Urinary bladder (tissue), 4 donors: ENCODE results near the gene TOP2A. TPM values are rescaled to one million over a fixed set of nuclear protein-coding genes. Genes with fewer than 3 reads are reported as not detected.
A peak's percentile ranks its signal among the peaks of the same experiment; 100 is the strongest.

Source experiments
- DNase-seq: peaks from one replicate; pipeline ENCODE4 v3.0.0-alpha.2; 2015; ENCODE audit errors: extremely low spot score
- H3K27ac ChIP-seq: one replicate; pipeline ENCODE4 v1.5.1; 2013; ENCODE audit warnings: low read depth, mild to moderate bottlenecking, moderate library complexity
- H3K36me3 ChIP-seq: one replicate; pipeline ENCODE4 v1.6.1; 2013; ENCODE audit warnings: mild to moderate bottlenecking, moderate library complexity; ENCODE audit not compliant: insufficient read depth
- H3K4me1 ChIP-seq: one replicate; pipeline ENCODE4 v1.6.1; 2013; ENCODE audit warnings: mild to moderate bottlenecking, moderate library complexity; ENCODE audit not compliant: insufficient read depth
- H3K4me3 ChIP-seq: one replicate; pipeline ENCODE4 v1.5.1; 2013; ENCODE audit warnings: low read depth, low read length
- WGBS: extraction: QIAGEN DNeasy Blood & Tissue Kit; methylation state at CpG from one replicate; pipeline ENCODE4 v1.1.7; 2013; 5-methylcytosine and 5-hydroxymethylcytosine counted together
- polyA plus RNA-seq: library from polyadenylated mRNA; stranded (reverse); fragments of 200-250 nt; gene quantifications from one replicate; pipeline ENCODE4 v1.2.3, GENCODE V29; 2013
- total RNA-seq: library from RNA; depleted of rRNA; stranded (reverse); fragments of >200 nt; gene quantifications from one replicate; pipeline ENCODE4 v1.2.3, GENCODE V29; 2014
- donor health status: healthy with polysubstance abuse.
- donor health status: healthy.

Gene TOP2A
- total and polyA plus RNA-seq, 2 donors, result 1.5 to 105 TPM

- no peaks in the 10 kb centered on the region for H3K4me1 ChIP-seq
- no peak overlapping the region for H3K4me3 ChIP-seq
- WGBS, result 77% methylated on average over 12 of the region's 12 CpGs
- no peak for DNase-seq
- H3K27ac ChIP-seq, result no peak overlapping the region
- no peaks in the 10 kb centered on the region for H3K36me3 ChIP-seq
Observed at GRCh38 chr17:40458851-40459482, 41.3 kb upstream of the TOP2A start.

- Histone ChIP-seq H3K4me3 (no peak overlapping the region), H3K36me3 (no peaks in the 10 kb centered on the region), H3K27ac (no peak overlapping the region), H3K4me1 (no peaks in the 10 kb centered on the region)
- DNase-seq, result no peak
- 28% methylated on average over 16 of the region's 16 CpGs for WGBS
Observed at GRCh38 chr17:40457964-40458791, 40.5 kb upstream of the TOP2A start.

GRCh38 chr17:40457369-40457768 is 39.7 kb upstream of the TOP2A start:
- peak overlapping the region; percentile 39 for H3K27ac ChIP-seq
- 91% methylated on average over 3 of the region's 3 CpGs for WGBS
- no peak for DNase-seq
- H3K4me3 ChIP-seq, result no peak overlapping the region
- H3K36me3 ChIP-seq, result no peaks in the 10 kb centered on the region
- no peaks in the 10 kb centered on the region for H3K4me1 ChIP-seq

GRCh38 chr17:40456396-40456951 is 38.8 kb upstream of the TOP2A start:
- no peaks in the 10 kb centered on the region for H3K36me3 ChIP-seq
- H3K27ac ChIP-seq, result no peak overlapping the region
- DNase-seq, result no peak
- no peaks in the 10 kb centered on the region for H3K4me1 ChIP-seq
- H3K4me3 ChIP-seq, result no peak overlapping the region
- 52% methylated on average over 16 of the region's 16 CpGs for WGBS

GRCh38 chr17:40454613-40454995 is 36.9 kb upstream of the TOP2A start:
- Histone ChIP-seq H3K4me1 (no peaks in the 10 kb centered on the region), H3K36me3 (no peaks in the 10 kb centered on the region), H3K27ac (no peak overlapping the region)

GRCh38 chr17:40453881-40454612 is 36.4 kb upstream of the TOP2A start:
- Histone ChIP-seq H3K4me3 (no peak overlapping the region), H3K36me3 (no peaks in the 10 kb centered on the region), H3K4me1 (no peaks in the 10 kb centered on the region), H3K27ac (peak overlapping the region; percentile 61)
- WGBS, result 89% methylated on average over 19 of the region's 19 CpGs
- DNase-seq, result no peak

More at GRCh38 chr17:40454613-40454995, 36.9 kb upstream of the TOP2A start:
- WGBS, result 77% methylated on average over 2 of the region's 2 CpGs
- no peak overlapping the region for H3K4me3 ChIP-seq
- DNase-seq, result no peak

- H3K4me1 ChIP-seq, result no peaks in the 10 kb centered on the region
- no peaks in the 10 kb centered on the region for H3K36me3 ChIP-seq
- DNase-seq, result no peak
- H3K27ac ChIP-seq, result no peak overlapping the region
- WGBS, result 86% methylated on average over 15 of the region's 15 CpGs
- no peak overlapping the region for H3K4me3 ChIP-seq
Observed at GRCh38 chr17:40452921-40453378, 35.3 kb upstream of the TOP2A start.

- no peak for DNase-seq
Observed at GRCh38 chr17:40452216-40452787, 34.6 kb upstream of the TOP2A start.

GRCh38 chr17:40451420-40451819 is 33.7 kb upstream of the TOP2A start:
- H3K27ac ChIP-seq, result no peak overlapping the region
- H3K36me3 ChIP-seq, result no peaks in the 10 kb centered on the region
- no peak overlapping the region for H3K4me3 ChIP-seq
- WGBS, result 12% methylated on average over 6 of the region's 6 CpGs
- H3K4me1 ChIP-seq, result no peaks in the 10 kb centered on the region
- DNase-seq, result no peak

More at GRCh38 chr17:40452216-40452787, 34.6 kb upstream of the TOP2A start:
- no peaks in the 10 kb centered on the region for H3K36me3 ChIP-seq
- WGBS, result 45% methylated on average over 7 of the region's 7 CpGs
- no peak overlapping the region for H3K27ac ChIP-seq
- no peaks in the 10 kb centered on the region for H3K4me1 ChIP-seq
- H3K4me3 ChIP-seq, result no peak overlapping the region

- H3K4me3 ChIP-seq, result no peak overlapping the region
- no peaks in the 10 kb centered on the region for H3K4me1 ChIP-seq
Observed at GRCh38 chr17:40450175-40450574, 32.5 kb upstream of the TOP2A start.

GRCh38 chr17:40448639-40449261 is 31.1 kb upstream of the TOP2A start:
- Histone ChIP-seq H3K4me1 (no peaks in the 10 kb centered on the region), H3K36me3 (no peaks in the 10 kb centered on the region)

More at GRCh38 chr17:40450175-40450574, 32.5 kb upstream of the TOP2A start:
- WGBS, result 81% methylated on average over 3 of the region's 3 CpGs
- Histone ChIP-seq H3K36me3 (no peaks in the 10 kb centered on the region), H3K27ac (no peak overlapping the region)
- no peak for DNase-seq

GRCh38 chr17:40448213-40448638 is 30.5 kb upstream of the TOP2A start:
- Histone ChIP-seq H3K36me3 (no peaks in the 10 kb centered on the region), H3K4me1 (no peaks in the 10 kb centered on the region), H3K27ac (peak overlapping the region; percentile 38), H3K4me3 (no peak overlapping the region)
- DNase-seq, result no peak
- 22% methylated on average over 8 of the region's 8 CpGs for WGBS

More at GRCh38 chr17:40448639-40449261, 31.1 kb upstream of the TOP2A start:
- Histone ChIP-seq H3K4me3 (no peak overlapping the region), H3K27ac (peak overlapping the region; percentile 42)
- 37% methylated on average over 7 of the region's 7 CpGs for WGBS
- DNase-seq, result no peak

GRCh38 chr17:40447806-40448205 is 30.1 kb upstream of the TOP2A start:
- Histone ChIP-seq H3K4me3 (no peak overlapping the region), H3K27ac (peak overlapping the region; percentile 38), H3K4me1 (no peaks in the 10 kb centered on the region), H3K36me3 (no peaks in the 10 kb centered on the region)
- DNase-seq, result no peak
- WGBS, result 63% methylated on average over 4 of the region's 4 CpGs
